RWPE2 (cell line): Measurements from ENCODE around the gene PLXNA4.

Source experiments
- ATAC-seq: fragments of 200-7000 bp; cut with Tn5 transposase; 3 replicates; pipeline ENCODE4 v1.9.1; 2021; ENCODE audit warnings: low read depth
- DNase-seq: peaks from one replicate; pipeline ENCODE4 v3.0.0-alpha.2; 2020; ENCODE audit warnings: low spot score
- H3K27ac ChIP-seq: fragments of 450-650 bp; 2 replicates; pipeline ENCODE4 v1.5.1; 2017; ENCODE audit warnings: mild to moderate bottlenecking; ENCODE audit not compliant: poor library complexity, severe bottlenecking
- H3K27me3 ChIP-seq: fragments of 250-450 bp; sonication (Bioruptor Pico); 2 replicates; pipeline ENCODE4 v1.5.1; 2021; ENCODE audit warnings: mild to moderate bottlenecking, moderate library complexity; ENCODE audit not compliant: insufficient read depth, poor library complexity, severe bottlenecking
- H3K36me3 ChIP-seq: fragments of 250-450 bp; sonication (Bioruptor Pico); 2 replicates; pipeline ENCODE4 v1.5.1; 2020; ENCODE audit warnings: low read depth, mild to moderate bottlenecking, moderate library complexity
- H3K4me1 ChIP-seq: fragments of 250-450 bp; sonication (Bioruptor Pico); 2 replicates; pipeline ENCODE4 v1.5.1; 2021; ENCODE audit warnings: mild to moderate bottlenecking, moderate library complexity; ENCODE audit not compliant: insufficient read depth, poor library complexity, severe bottlenecking
- H3K4me3 ChIP-seq: fragments of 250-450 bp; sonication (Bioruptor Pico); 2 replicates; pipeline ENCODE4 v1.5.1; 2021; ENCODE audit warnings: mild to moderate bottlenecking, moderate library complexity; ENCODE audit not compliant: severe bottlenecking
- H3K9me3 ChIP-seq: fragments of 250-450 bp; sonication (Bioruptor Pico); 2 replicates; pipeline ENCODE4 v1.5.1; 2021; ENCODE audit warnings: mild to moderate bottlenecking, moderate library complexity; ENCODE audit not compliant: severe bottlenecking
- TF ChIP-seq, protein P1 (sequence below): fragments of 450-650 bp; IDR thresholded peaks from one replicate; pipeline ENCODE4 v1.5.1; 2017; ENCODE audit warnings: mild to moderate bottlenecking, moderate library complexity; ENCODE audit not compliant: poor library complexity, severe bottlenecking

Gene PLXNA4

GRCh38 chr7:132475669-132476116, 100.6 kb downstream of the PLXNA4 start:
- TF ChIP-seq, protein P1, sequence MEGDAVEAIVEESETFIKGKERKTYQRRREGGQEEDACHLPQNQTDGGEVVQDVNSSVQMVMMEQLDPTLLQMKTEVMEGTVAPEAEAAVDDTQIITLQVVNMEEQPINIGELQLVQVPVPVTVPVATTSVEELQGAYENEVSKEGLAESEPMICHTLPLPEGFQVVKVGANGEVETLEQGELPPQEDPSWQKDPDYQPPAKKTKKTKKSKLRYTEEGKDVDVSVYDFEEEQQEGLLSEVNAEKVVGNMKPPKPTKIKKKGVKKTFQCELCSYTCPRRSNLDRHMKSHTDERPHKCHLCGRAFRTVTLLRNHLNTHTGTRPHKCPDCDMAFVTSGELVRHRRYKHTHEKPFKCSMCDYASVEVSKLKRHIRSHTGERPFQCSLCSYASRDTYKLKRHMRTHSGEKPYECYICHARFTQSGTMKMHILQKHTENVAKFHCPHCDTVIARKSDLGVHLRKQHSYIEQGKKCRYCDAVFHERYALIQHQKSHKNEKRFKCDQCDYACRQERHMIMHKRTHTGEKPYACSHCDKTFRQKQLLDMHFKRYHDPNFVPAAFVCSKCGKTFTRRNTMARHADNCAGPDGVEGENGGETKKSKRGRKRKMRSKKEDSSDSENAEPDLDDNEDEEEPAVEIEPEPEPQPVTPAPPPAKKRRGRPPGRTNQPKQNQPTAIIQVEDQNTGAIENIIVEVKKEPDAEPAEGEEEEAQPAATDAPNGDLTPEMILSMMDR: no peak
- Histone ChIP-seq H3K4me3 (no peak overlapping the region), H3K36me3 (no peaks in the 10 kb centered on the region), H3K9me3 (no peaks in the 10 kb centered on the region), H3K4me1 (no peaks in the 10 kb centered on the region), H3K27ac (no peak overlapping the region), H3K27me3 (peaks cover 27% of the 10 kb centered on the region)
- DNase-seq (no peak), ATAC-seq (no peak)

- H3K27me3 ChIP-seq: peaks cover 27% of the 10 kb centered on the region
- no peak for ATAC-seq
These were observed 101.1 kb downstream of the PLXNA4 start for GRCh38 chr7:132475037-132475668.

GRCh38 chr7:132472463-132473120, 103.7 kb downstream of the PLXNA4 start:
- Histone ChIP-seq H3K4me3 (no peak overlapping the region), H3K27ac (no peak overlapping the region), H3K27me3 (peaks cover 24% of the 10 kb centered on the region), H3K9me3 (no peaks in the 10 kb centered on the region), H3K4me1 (no peaks in the 10 kb centered on the region), H3K36me3 (no peaks in the 10 kb centered on the region)
- TF ChIP-seq, protein P1: no peak
- DNase-seq (no peak), ATAC-seq (peak; percentile 44; the same call in 2 of the 3 replicates)

More at GRCh38 chr7:132475037-132475668, 101.1 kb downstream of the PLXNA4 start:
- TF ChIP-seq, protein P1: no peak
- DNase-seq: no peak
- no peak overlapping the region for H3K4me3 ChIP-seq
- H3K9me3 ChIP-seq: no peaks in the 10 kb centered on the region
- H3K27ac ChIP-seq: no peak overlapping the region
- H3K4me1 ChIP-seq: no peaks in the 10 kb centered on the region
- H3K36me3 ChIP-seq: no peaks in the 10 kb centered on the region

GRCh38 chr7:132471515-132471914, 104.8 kb downstream of the PLXNA4 start:
- Histone ChIP-seq H3K27me3 (peaks cover 14% of the 10 kb centered on the region), H3K9me3 (no peaks in the 10 kb centered on the region), H3K4me1 (no peaks in the 10 kb centered on the region), H3K4me3 (no peak overlapping the region), H3K27ac (no peak overlapping the region), H3K36me3 (no peaks in the 10 kb centered on the region)
- ATAC-seq (no peak), DNase-seq (no peak)
- TF ChIP-seq, protein P1: no peak

DNA sequence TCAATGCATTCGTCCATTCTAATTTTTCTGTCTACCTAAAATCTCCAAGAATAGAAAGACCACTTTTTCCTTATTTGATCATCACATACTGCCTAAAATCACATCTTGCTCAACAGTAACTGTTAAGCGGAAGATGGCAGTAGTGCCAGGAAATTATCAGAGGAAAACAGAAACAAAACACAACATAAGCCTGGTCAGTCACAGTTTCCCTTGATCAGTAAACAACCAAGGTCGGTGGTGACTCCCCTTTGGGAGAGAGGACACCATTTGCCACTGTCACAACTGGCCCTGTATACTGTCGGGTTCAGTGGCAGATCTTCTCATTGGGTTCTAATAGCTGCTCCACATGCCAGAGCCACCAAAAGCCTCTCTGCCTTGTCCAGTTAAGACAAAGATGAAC, 106.6 kb downstream of the PLXNA4 start:
- no peak overlapping the region for H3K4me3 ChIP-seq
- no peak for DNase-seq
- TF ChIP-seq, protein P1: no peak
- H3K36me3 ChIP-seq: no peaks in the 10 kb centered on the region
- no peaks in the 10 kb centered on the region for H3K4me1 ChIP-seq
- H3K27ac ChIP-seq: no peak overlapping the region
- H3K27me3 ChIP-seq: peaks cover 4% of the 10 kb centered on the region
- ATAC-seq: no peak
- H3K9me3 ChIP-seq: no peaks in the 10 kb centered on the region
